HG03558 (cell line): ENCODE results near the gene ALX1.
"Not testable (repeated sequence)": the region's sequence is repeated elsewhere in the genome, so short reads cannot be mapped to it uniquely, and the experiment has no call there.

Source experiments
- ATAC-seq: cut with Tn5 transposase; IDR thresholded peaks from one replicate; pipeline ENCODE4 v1.9.1; 2021; ENCODE audit warnings: moderate number of reproducible peaks; ENCODE audit not compliant: unreplicated experiment; ENCODE audit errors: extremely low read depth

The ALX1 gene

GRCh38 chr12:85296362-85296761, 16.3 kb downstream of the ALX1 start:
- ATAC-seq: no peak

GRCh38 chr12:85299053-85299452, 19.0 kb downstream of the ALX1 start:
- no peak for ATAC-seq

- no peak for ATAC-seq
These were observed 21.0 kb downstream of the ALX1 start for GRCh38 chr12:85301051-85301450.

- no peak for ATAC-seq
These were observed 28.4 kb downstream of the ALX1 start for GRCh38 chr12:85308374-85308773.

- no peak for ATAC-seq
These were observed 29.1 kb downstream of the ALX1 start for GRCh38 chr12:85309125-85309566.

GRCh38 chr12:85310025-85310424, 30.0 kb downstream of the ALX1 start:
- ATAC-seq: no peak

- ATAC-seq: no peak
These were observed 30.5 kb downstream of the ALX1 start for GRCh38 chr12:85310456-85311076.

- ATAC-seq: not testable (repeated sequence)
These were observed 38.0 kb downstream of the ALX1 start for GRCh38 chr12:85317866-85318636.

GRCh38 chr12:85322715-85323114, 42.7 kb downstream of the ALX1 start:
- ATAC-seq: no peak

- no peak for ATAC-seq
These were observed 45.4 kb downstream of the ALX1 start for GRCh38 chr12:85325442-85325841.

- no peak for ATAC-seq
These were observed 49.9 kb downstream of the ALX1 start for GRCh38 chr12:85329913-85330312.

GRCh38 chr12:85348779-85349178, 68.8 kb downstream of the ALX1 start:
- no peak for ATAC-seq

- no peak for ATAC-seq
These were observed 70.3 kb downstream of the ALX1 start for GRCh38 chr12:85350356-85350755.
